ENCODE data around the gene STIP1. TPM values are rescaled to one million over a fixed set of nuclear protein-coding genes. Genes with fewer than 3 reads are reported as not detected.
A peak's percentile ranks its signal among the peaks of the same experiment; 100 is the strongest.
"Not testable (repeated sequence)": the region's sequence is repeated elsewhere in the genome, so short reads cannot be mapped to it uniquely, and the experiment has no call there.

The STIP1 gene
- total RNA-seq, 1 experiment from 2014 or later: 342 TPM

GRCh38 chr11:64157631-64158394, 28.2 kb upstream of the STIP1 start:
- DNase-seq (ENCODE audit: low spot score): no peak

GRCh38 chr11:64161037-64161436, 24.9 kb upstream of the STIP1 start:
- no peak for DNase-seq (ENCODE audit: low spot score)

DNA sequence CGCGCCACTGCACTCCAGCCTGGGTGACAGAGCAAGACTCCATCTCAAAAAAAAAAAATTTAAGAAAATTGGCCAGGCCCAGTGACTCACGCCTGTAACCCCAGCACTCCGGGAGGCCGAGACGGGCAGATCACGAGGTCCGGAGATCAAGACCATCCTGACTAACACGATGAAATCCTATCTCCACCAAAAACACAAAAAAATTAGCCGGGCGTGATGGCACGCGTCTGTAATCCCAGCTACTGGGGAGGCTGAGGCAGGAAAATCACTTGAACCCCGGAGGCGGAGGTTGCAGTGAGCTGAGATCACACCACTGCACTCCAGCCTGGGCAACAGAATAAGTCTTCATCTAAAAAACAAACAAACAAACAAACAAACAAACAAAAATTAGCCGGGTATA, 23.2 kb upstream of the STIP1 start:
- DNase-seq (ENCODE audit: low spot score): not testable (repeated sequence)

- DNase-seq (ENCODE audit: low spot score): no peak
Observed at GRCh38 chr11:64163951-64164350, 22.0 kb upstream of the STIP1 start.

DNA sequence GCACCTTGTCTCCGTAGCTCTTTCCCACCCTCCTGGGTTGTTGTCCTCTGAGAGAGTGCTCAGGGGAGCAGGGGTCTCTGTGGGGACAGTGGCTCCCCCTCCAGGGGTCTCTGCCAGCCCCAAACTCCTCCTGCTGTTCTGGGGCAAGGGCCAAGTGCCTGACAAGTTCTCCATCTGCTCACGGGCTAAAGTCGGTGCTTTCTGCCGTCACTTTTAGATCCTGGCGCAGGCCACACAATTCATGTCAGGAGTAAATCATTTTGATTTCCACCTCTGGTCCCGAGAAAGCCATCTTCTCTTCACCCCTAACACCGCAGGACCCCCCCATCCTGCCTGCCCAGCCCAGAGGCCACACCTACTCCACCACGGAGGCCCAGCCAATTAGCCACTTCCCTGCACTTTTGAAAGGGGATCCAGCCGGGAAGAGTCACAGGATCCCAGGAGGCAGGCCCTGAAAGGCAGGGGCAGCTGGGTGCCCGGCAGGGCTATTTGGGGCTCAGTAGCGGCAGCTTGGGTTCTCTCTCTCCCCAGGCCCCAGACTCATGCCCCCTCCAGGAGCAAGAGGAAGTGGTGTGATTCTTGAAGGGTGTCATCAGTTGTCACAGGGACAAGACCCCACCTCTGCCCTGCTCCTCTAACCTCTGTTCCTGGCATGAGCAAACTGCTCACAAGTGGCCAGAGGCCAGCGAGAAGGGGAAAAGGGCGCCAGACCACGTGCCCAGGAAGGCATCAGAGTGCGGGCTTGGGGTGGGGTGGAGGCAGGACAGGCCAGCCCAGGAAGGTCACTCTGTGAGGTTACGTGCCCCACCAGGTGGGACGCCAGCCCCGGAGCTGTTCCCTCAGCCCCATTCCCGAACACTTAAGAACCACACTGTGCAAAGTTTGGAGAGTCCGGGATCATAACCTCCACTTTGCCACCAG, 21.3 kb upstream of the STIP1 start:
- peak; percentile 57 for DNase-seq (ENCODE audit: low spot score)

GRCh38 chr11:64165481-64165841, 20.5 kb upstream of the STIP1 start:
- peak; percentile 22 for DNase-seq (ENCODE audit: low spot score)

DNA sequence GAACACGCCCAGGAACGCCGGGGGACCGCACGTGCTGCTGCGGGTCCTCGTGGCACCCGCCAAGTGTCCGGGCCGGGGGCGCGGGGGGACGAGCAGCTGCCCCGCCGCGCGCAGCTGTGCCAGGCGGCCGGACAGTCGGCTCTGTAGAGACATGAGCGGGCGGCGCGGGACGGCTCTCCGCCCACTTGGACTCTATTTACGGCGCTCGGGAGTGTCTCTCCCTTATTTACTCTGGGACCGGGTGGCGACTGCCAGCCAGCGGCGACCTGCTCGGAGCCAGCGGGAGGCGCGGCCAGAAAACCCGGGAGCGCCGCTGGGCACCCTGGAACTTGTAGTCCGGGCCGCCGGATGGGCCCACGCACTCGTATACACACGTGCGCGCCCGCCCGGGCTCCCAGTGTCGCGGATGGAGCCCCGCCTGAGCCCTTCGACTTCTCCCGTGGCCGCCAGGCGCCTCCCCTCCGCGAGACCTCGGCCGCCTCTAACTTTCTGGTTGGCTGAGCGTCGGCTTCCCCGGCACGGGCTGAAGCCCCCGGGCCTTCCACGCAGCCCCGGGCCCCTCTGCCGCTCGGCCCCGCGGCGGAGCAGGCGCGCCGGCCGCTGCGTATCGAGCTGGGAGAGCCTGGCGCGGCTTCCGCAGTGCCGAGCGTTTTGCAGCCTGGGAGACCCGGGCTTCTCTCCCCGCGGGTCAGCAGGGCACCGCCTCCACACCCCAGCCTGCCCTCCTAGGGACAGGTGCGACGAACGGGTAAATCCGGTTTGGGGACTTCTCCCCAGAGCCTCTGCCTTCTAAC, 19.9 kb upstream of the STIP1 start, which contains the start of gene MACROD1:
TSS of gene MACROD1 (minus strand) at position 272 of the 794 bp plus-strand sequence. CDS start at position 153, 119 bp downstream.
- peak; percentile 99 for DNase-seq (ENCODE audit: low spot score)

DNA sequence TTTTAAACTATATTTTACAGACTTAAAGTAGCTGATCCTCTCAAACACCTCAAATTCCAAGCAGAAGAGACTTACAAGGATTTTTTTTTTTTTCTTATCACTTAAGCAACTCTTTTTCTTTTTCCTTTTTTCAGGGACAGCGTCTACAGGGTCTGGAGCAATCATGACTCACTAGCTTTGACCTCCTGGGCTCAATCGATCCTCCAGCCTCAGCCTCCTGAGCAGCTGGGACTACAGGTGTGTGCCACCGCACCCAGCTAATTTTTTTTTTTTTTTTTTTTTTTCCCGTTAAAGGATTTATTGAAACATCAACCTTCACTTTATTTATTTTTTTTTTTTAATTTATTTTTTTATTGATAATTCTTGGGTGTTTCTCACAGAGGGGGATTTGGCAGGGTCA, 15.6 kb upstream of the STIP1 start:
- DNase-seq (ENCODE audit: low spot score): no peak

DNA sequence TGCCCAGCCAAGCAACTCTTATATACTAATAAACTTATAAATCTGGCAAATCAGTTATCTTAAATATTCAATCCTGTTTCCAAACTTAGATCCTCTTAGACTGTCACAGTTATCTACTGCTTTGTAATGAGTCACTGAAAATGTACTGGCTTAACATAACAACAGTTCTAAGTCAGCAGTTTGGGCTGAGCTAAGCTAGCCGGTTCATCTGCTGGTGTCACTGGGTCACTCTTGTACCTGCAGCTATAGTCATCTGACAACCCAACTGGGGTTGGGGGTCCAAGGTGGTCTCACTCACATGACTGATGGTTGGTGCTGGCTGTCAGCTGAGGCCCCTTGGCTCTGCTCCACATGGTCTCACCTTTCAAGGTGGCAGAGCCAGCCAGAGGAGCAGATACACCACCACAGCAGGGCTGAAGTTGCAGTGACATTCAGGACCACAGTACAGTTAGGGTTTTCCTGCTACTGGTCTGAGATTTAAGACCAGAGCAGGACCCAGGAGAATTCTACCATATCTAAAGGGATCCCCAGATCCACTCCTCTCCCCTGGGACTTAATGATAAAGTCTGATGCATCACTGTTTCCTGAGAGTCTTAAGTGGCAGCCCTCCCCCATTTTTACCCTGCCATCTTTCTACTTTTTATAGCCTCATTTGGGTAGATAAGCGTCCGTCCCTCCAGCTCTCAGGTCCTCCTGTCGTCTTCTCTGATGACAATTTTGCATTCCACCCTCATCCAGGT, 12.2 kb upstream of the STIP1 start:
- DNase-seq (ENCODE audit: low spot score): no peak

DNA sequence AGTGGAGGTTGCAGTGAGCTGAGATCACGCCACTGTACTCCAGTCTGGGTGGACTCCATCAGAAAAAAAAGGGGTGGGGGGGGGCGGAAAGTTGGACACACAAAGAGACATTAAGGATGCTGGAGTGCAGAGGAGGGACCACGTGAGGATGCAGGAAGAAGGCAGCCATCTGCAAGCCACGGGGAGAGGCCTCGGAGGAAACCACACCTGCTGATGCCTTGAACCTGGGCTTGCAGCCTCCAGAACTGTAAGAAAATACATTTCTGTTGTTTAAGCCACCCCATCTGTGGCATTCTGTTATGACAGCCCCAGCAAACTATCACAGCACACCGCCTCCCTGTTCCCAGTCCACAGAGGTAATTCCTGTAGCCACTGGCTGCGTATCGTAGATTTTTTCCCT, 9.2 kb upstream of the STIP1 start:
- DNase-seq (ENCODE audit: low spot score): no peak

DNA sequence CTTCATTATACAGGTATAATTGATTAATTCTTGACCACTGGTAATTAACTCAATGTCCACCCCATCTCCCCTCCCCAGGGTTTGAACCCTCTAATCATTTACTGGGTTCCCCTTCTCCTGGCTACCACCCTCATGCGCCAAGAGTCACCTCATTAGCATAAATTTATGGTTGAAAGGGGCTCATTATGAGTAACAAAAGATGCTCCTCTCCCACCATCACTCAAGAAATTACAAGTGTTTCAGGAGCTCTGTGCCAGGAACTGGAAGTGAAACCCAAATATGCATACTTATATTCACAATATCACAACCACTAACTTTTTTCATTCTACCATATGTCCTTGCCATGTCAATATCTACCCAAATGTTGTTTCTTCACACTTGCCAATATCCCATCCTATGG, 7.8 kb upstream of the STIP1 start:
- DNase-seq (ENCODE audit: low spot score): no peak

DNA sequence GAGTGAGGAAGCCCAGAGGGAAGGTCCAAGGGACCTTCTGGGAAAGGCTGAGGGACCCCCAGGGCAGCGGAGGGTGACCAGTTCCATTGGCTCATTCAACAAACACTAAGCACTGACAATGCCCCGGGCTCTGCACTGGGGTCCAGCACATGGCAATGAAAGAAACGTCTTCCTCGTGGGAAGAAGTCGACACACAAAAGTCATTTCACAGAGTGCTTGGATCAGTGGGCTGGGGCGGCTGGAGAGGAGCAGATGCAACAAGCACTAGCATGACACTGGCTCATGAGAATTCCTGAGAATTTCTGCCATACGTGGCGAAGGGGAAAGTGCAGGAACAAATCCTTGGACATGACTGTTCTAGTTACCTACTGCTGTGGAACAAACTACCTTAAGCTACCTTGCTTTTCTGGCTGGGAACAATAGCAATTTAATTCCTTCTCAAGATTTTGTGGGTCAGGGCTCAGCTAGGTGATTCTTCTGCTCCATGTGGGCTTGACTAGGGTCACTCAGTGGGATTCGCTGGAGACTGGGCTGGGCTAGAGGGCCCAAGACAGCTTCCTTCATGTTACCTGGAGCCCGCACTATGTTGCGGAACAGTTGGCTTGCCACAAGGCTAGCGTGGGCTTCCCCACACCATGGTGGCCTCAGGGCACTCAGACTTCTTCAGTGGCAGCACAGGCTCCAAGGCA, 6.9 kb upstream of the STIP1 start:
- no peak for DNase-seq (ENCODE audit: low spot score)

GRCh38 chr11:64180891-64181290, 5.1 kb upstream of the STIP1 start:
- DNase-seq (ENCODE audit: low spot score): no peak

DNA sequence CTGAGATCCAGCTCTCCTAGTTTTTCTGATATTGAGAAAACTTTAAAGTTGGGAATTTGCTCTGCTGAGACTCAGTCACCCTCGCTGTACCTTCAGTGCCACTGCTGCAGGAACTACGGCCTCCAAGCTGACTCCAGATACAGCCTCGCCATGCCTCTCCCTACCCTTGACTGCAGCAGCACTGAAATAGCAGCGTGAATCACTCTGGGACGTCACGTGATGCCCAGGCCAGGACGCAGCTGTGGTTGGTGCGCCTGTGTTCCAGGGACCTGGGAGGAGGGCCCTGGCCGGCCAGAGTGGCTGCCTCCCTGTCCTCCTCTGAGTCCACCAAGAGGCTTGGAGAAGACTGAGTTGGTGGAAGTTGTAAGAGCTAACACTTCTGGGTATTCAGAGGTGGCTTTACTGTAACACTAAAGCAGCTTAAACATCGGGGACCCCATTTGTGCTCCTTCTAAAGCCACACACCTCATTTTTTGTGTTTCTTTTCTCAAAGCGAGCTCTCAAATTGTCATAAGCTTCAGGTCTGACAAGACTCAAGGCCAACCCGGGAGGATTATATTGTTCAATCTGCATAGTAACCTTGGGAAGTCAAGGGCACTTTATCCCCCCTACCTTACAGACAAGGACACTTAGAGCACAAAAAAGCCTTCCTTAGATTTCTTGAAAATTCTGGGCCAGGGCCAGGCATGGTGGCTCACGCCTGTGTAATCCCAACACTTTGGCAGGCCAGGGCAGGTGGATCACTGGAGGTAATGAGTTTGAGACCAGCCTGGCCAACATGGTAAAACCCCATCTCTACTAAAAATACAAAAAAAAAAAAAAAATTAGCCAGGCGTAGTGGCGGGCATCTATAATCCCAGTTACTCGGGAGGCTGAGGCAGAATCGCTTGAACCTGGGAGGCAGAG, 4.2 kb upstream of the STIP1 start:
- DNase-seq (ENCODE audit: low spot score): peak; percentile 93

DNA sequence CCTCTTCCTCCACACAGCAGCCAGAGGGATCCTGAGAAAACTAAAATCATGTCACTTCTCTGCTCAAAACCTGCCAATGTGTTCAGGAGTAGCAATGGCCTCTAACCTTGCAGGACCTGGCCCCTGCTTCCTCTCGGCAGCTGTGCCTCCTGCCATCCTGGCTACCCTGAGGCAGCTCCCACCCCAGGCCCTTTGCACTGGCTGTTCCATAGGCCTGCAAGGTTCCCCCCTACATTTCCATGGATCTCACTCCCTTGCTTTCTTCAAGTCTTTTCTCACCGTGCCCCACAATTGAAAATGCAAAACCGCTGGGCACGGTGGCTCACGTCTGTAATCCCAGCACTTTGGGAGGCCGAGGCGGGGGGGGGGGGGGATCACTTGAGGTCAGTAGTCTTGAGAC, 2.1 kb upstream of the STIP1 start:
- no peak for DNase-seq (ENCODE audit: low spot score)

- peak; percentile 93 for DNase-seq (ENCODE audit: low spot score)
Observed at GRCh38 chr11:64185175-64185692, 737 bp upstream of the STIP1 start.

DNA sequence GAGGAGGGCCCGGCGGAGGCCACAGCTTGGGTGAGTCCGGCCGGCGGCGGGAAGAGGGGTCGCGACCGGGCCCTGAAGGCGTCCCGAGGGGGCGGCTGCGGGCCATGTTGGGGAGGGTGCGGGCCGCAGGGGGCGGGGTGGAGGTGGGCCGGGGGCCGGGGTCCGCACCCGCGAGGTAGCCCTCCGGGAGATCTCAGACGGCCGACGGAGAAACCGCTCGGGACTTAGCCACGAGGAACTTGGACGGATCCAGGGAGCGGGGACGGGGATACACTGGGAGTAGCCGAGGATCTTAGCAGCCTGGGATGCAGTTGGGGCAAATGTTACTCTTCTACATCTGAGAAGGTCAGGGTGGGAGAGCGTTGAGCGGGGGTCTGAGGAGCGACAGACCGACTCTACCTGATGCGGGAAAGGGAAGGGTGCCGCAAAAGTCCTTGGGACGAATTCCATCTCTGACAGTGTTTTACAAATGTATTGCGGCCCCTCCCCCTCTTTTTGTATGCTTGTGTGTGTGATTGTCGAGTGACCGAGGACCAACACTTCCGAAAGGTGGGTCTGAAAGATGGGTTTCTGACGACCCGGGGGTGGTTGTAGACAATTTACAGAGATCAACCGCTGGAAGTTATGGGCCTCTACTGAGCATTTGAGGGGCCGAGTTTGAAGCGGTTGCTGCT, 658 bp downstream of the STIP1 start:
- DNase-seq (ENCODE audit: low spot score): peak; percentile 43

DNA sequence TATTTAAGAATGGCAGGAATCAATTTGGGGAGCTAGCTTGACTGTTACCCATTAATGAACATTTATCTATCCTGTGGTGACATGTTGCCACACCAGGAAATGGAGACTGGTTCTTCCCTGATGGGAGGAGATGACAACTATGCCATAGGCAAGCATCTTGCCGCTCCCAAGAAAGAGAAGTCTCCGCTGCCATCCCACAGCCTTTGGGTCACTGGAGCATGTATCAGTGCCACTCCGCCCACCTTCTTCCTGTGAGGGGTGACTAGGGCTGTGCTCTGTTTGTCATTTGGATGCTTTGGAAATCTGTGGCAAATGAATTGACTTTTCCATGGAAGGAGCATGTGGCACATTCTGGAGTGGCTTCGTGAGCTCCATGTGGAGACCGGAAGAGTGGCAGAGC, 6.5 kb downstream of the STIP1 start:
- no peak for DNase-seq (ENCODE audit: low spot score)

DNA sequence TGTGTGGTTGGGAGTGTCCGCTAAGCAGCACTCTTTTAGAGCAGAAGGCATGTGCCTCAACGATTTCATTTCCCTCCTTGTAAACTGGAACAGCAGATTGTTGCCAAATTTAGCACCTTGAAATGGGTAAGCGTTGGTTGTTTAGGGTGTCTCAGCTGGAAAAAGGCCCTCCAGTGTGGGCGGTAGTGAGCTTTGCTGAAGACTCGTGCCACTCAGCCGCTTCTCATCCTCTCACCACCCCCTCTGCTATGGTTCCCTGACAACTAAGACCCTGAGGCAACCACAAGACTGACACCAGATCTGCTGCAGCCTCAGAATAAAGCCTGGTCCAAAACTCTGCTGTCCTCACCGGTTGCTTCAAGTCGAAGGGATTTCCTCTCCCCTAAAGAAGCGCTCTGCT, 10.7 kb downstream of the STIP1 start:
- no peak for DNase-seq (ENCODE audit: low spot score)
